Heart right ventricle (tissue), 16 donors: ENCODE results near the gene ZBTB9. TPM values are rescaled to one million over a fixed set of nuclear protein-coding genes. Genes with fewer than 3 reads are reported as not detected.

Experiments used
- ATAC-seq, 8 donors: fragments of 200-7000 bp; cut with Tn5 transposase; one replicate each; pipeline ENCODE4 v1.9.1; 2020; ENCODE audit warnings: mild to moderate bottlenecking in 8 of 8, moderate library complexity in 8 of 8, moderate number of reproducible peaks in 1 of 8
- DNase-seq, 2 donors: peaks; one replicate each; pipeline ENCODE4 v3.0.0-alpha.2; 2020
- H3K27ac ChIP-seq, 10 donors: fragments of 200-600 bp; sonication (generic) in 2 of 10; one replicate each; pipeline versions ENCODE4 v1.5.0 to v1.8.0; 2020 to 2022; ENCODE audit warnings: mild to moderate bottlenecking in 3 of 10
- H3K27me3 ChIP-seq, 7 donors: fragments of 200-600 bp; one replicate each; pipeline ENCODE4 v1.8.0; 2021 to 2022; ENCODE audit warnings: mild to moderate bottlenecking in 2 of 7
- H3K36me3 ChIP-seq, 9 donors: fragments of 200-600 bp; sonication (generic) in 1 of 9; one replicate each; pipeline versions ENCODE4 v1.5.0 to v1.8.0; 2020 to 2022; ENCODE audit warnings: mild to moderate bottlenecking in 2 of 9
- H3K4me1 ChIP-seq, 9 donors: fragments of 200-600 bp; sonication (generic) in 1 of 9; one replicate each; pipeline versions ENCODE4 v1.5.0 to v1.8.0; 2020 to 2022; ENCODE audit warnings: mild to moderate bottlenecking in 4 of 9
- H3K4me3 ChIP-seq, 10 donors: fragments of 200-600 bp; sonication (generic) in 2 of 10; one replicate each; pipeline versions ENCODE4 v1.5.0 to v1.8.0; 2020 to 2022; ENCODE audit warnings: mild to moderate bottlenecking in 7 of 10, moderate library complexity in 2 of 10
- H3K9me3 ChIP-seq, 11 donors: fragments of 200-600 bp in 10 of 11; sonication (generic) in 2 of 11; one replicate each; pipeline versions ENCODE4 v1.5.0 to v1.8.0; 2013 to 2022; ENCODE audit warnings: mild to moderate bottlenecking in 2 of 11, control low read depth in 1 of 11, moderate library complexity in 1 of 11
- CTCF ChIP-seq, 9 donors: fragments of 200-600 bp; sonication (generic) in 2 of 9; IDR thresholded peaks; one replicate each; pipeline versions ENCODE4 v1.5.0 to v1.8.0; 2021 to 2022; ENCODE audit warnings: antibody characterized with exemption in 9 of 9, mild to moderate bottlenecking in 5 of 9, moderate library complexity in 1 of 9
- WGBS, 2 donors: extraction: QIAGEN DNeasy Blood & Tissue Kit; methylation state at CpG; one replicate each; pipeline ENCODE4 v1.1.7; 2013; ENCODE audit warnings: inconsistent platforms in 1 of 2; 5-methylcytosine and 5-hydroxymethylcytosine counted together
- intact Hi-C, 10 donors: fragments of 100-400 bp; cut with DNase I; formaldehyde crosslinking; loops; one replicate each; pipeline versions ENCODE4 v1.11.1 to v1.14.2; 2022
- polyA plus RNA-seq, 2 donors: library from polyadenylated mRNA; stranded (reverse); fragments of 200-250 nt; gene quantifications; one replicate each; pipeline ENCODE4 v1.2.3, GENCODE V29; 2013
- total RNA-seq, 10 donors: library from RNA; stranded (reverse); fragmentation: NEBNext Ultra II Directional in 3 of 10; extraction: Animal tissue kit (Norgen Biotek cat#: 25700) in 3 of 10; gene quantifications; one replicate each; pipeline versions ENCODE4 v1.2.1 to v1.2.4, GENCODE V29; 2021 to 2023
- donor health status: Arrhythmogenic right ventricular cardiomyopathy.
- donor health status: ischemic (EF 13 %, LVEDD 7.1; RV severe dilation, severe dysfunction).
- donor health status: healthy with polysubstance abuse.
- donor health status: DM: no; HTN: yes; CAD: no.
- donor health status: DM: no; HTN: no; CAD: no.
- donor health status: ischemic (EF 25% LVEDD 6.9; RV normal size, moderate dysfunction).
- donor health status: ischemic (EF 25% LVEDD 5.7; RV mildly dilated, moderate dysfunction).
- donor health status: healthy.
- donor health status: DM: yes; HTN: yes; CAD: no.
- donor health status: Ischemic cardiomyopathy.
- donor health status: ischemic (EF 35%, LVEDD 5.7; RV mildly dilated, moderate dysfunction).
- donor health status: nonischemic (EF 11% LVEDD 7.7; RV severe dilation, severe dysfunction).
- donor health status: DM: yes; HTN: yes; CAD: no.
- donor health status: PGD.
- donor health status: ischemic (EF 29% LVEDD 5.4; RV normal size, mild dysfunction).
- donor health status: nonischemic (EF 23%, LVEDD 6.1; RV moderate dilation, normal function).

ZBTB9 gene
- total and polyA plus RNA-seq, 12 donors, result 1.2 to 6.5 (median 4.8) TPM

- Histone ChIP-seq H3K4me1 (peaks cover 4 to 10% (median 8%) of the 10 kb centered on the region in 9 donors), H3K9me3 (no peaks in the 10 kb centered on the region), H3K27ac (no peak overlapping the region), H3K4me3 (no peak overlapping the region), H3K27me3 (no peaks in the 10 kb centered on the region), H3K36me3 (peaks cover 0 to 22% (median 0%) of the 10 kb centered on the region in 9 donors)
- intact Hi-C loops, result loop anchor here in 8 of 10 donors (10.0 kb wide), 2 partner anchors 106 to 116 kb away; no protein-coding TSS in a partner anchor
- ATAC-seq (no peak), DNase-seq (no peak)
- 91 to 97% methylated on average over 2 of the region's 2 CpGs for WGBS, 2 donors
- no peak for TF ChIP-seq CTCF (IDR thresholded peaks at IDR 0.05)
These were observed 4.8 kb downstream of the ZBTB9 start for GRCh38 chr6:33459226-33459625.

- Histone ChIP-seq H3K36me3 (no peaks in the 10 kb centered on the region), H3K4me3 (no peak overlapping the region), H3K4me1 (no peaks in the 10 kb centered on the region), H3K27ac (no peak overlapping the region), H3K27me3 (no peaks in the 10 kb centered on the region), H3K9me3 (no peaks in the 10 kb centered on the region)
- no peak for DNase-seq
- TF ChIP-seq CTCF (IDR thresholded peaks at IDR 0.05), result no peak
- no peak for ATAC-seq
- intact Hi-C loops, result no loop called here
- WGBS, 2 donors, result 90 to 93% methylated on average over 4 of the region's 4 CpGs
These were observed 11.8 kb downstream of the ZBTB9 start for GRCh38 chr6:33466075-33466735.

- no peaks in the 10 kb centered on the region for H3K27me3 ChIP-seq
- TF ChIP-seq CTCF (IDR thresholded peaks at IDR 0.05), result no peak
- no peak overlapping the region for H3K4me3 ChIP-seq
- no peaks in the 10 kb centered on the region for H3K9me3 ChIP-seq
- 75 to 90% methylated on average over 7 of the region's 7 CpGs for WGBS, 2 donors
- intact Hi-C loops, result no loop called here
- H3K4me1 ChIP-seq, result no peaks in the 10 kb centered on the region
- no peaks in the 10 kb centered on the region for H3K36me3 ChIP-seq
- no peak for DNase-seq
- no peak for ATAC-seq
- no peak overlapping the region for H3K27ac ChIP-seq
These were observed 12.7 kb downstream of the ZBTB9 start for GRCh38 chr6:33467091-33467490.

- TF ChIP-seq CTCF (IDR thresholded peaks at IDR 0.05), result no peak
- Histone ChIP-seq H3K9me3 (no peaks in the 10 kb centered on the region), H3K36me3 (no peaks in the 10 kb centered on the region), H3K4me3 (no peak overlapping the region), H3K27ac (no peak overlapping the region), H3K4me1 (no peaks in the 10 kb centered on the region), H3K27me3 (no peaks in the 10 kb centered on the region)
- intact Hi-C loops, result no loop called here
- ATAC-seq (no peak), DNase-seq (no peak)
- 78 to 86% methylated on average over 3 of the region's 3 CpGs for WGBS, 2 donors
These were observed 15.3 kb downstream of the ZBTB9 start for GRCh38 chr6:33469661-33470060.
